ENCODE measurements around the gene PHACTR3.

The PHACTR3 gene

GRCh38 chr20:59575216-59575615 lies 29.1 kb upstream of the PHACTR3 start:
- DNase-seq (ENCODE audit: low spot score): no peak
- no peak for TF ChIP-seq CTCF (IDR thresholded peaks at IDR 0.05)
- Histone ChIP-seq H3K4me3 (no peak overlapping the region), H3K27ac (no peak overlapping the region)

DNA sequence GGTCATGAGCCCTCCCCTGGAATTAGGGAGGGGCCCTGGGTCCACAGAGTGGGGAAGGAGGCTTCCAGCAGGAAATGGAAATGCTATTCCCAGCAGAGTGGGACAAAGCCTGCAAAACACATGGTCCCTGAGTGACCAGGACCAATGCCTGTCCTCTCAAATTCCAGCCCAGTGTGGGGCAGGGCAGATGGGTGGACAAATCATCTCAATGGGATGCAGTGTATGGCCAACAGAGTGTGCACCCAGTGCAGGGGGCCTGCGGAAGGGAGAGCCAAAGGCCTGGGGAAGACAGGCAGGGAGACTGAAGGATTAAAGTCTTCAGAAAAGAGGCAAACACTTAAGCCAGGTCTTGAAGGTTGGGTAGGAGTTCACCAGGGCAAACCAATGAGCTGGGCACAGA lies 28.7 kb upstream of the PHACTR3 start:
- Histone ChIP-seq H3K27ac (no peak overlapping the region), H3K4me3 (no peak overlapping the region)
- no peak for TF ChIP-seq CTCF (IDR thresholded peaks at IDR 0.05)
- DNase-seq (ENCODE audit: low spot score): no peak

DNA sequence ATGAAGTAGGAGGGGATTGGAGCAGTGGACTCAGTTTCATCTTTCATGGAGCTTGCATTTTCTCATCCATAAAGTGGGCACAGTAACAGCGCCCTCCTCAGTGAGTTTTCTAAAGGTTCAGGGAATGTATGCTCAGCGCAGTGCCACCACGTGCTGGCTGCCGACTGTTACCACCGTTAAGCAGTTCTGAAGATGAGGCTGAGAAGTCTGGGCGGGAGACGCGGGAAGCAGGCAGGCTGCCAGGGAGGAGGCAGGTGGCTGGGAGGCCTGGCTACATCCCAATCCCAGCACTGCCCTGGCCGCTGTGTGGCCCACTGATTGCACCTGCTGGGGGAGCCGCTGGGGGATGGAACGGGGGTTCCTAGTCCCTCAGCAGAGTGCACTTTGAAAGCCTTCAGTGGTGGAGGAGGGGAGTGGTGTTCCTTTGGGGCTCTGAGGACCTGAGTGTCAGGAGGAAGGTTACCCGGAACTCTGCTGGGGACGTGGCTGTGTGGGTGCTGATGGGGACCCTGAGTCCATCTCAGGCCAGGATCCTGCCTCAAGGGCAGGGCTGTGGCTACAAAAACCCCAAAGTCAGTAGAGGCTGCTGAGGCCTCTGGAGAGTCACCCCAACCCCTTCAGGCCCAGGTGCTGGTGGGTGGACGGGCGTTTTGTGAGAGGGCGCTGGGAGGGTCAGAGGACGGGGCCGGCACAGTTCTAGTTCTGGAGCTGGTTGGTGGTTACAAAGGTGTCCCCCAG lies 28.0 kb upstream of the PHACTR3 start:
- DNase-seq (ENCODE audit: low spot score): no peak
- no peak for TF ChIP-seq CTCF (IDR thresholded peaks at IDR 0.05)
- no peak overlapping the region for H3K4me3 ChIP-seq
- H3K27ac ChIP-seq: no peak overlapping the region

GRCh38 chr20:59577037-59577808 lies 27.1 kb upstream of the PHACTR3 start:
- DNase-seq (ENCODE audit: low spot score): no peak
- Histone ChIP-seq H3K27ac (no peak overlapping the region), H3K4me3 (peak overlapping the region; percentile 53)
- no peak for TF ChIP-seq CTCF (IDR thresholded peaks at IDR 0.05)

GRCh38 chr20:59577809-59578435 lies 26.4 kb upstream of the PHACTR3 start:
- DNase-seq (ENCODE audit: low spot score): no peak
- H3K4me3 ChIP-seq: no peak overlapping the region
- no peak for TF ChIP-seq CTCF (IDR thresholded peaks at IDR 0.05)
- no peak overlapping the region for H3K27ac ChIP-seq

- no peak for TF ChIP-seq CTCF (IDR thresholded peaks at IDR 0.05)
- H3K4me3 ChIP-seq: no peak overlapping the region
- H3K27ac ChIP-seq: no peak overlapping the region
- DNase-seq (ENCODE audit: low spot score): no peak
Observed at GRCh38 chr20:59578436-59579403, 25.6 kb upstream of the PHACTR3 start.

Data from coronary artery (tissue), 2 donors.